Duodenal mucosa (tissue), 2 donors: ENCODE data around the gene EIF4E.
"Not testable (repeated sequence)": the region's sequence is repeated elsewhere in the genome, so short reads cannot be mapped to it uniquely, and the experiment has no call there.

ENCODE experiments used
- H3K27ac ChIP-seq: one replicate; pipeline ENCODE4 v1.7.0; 2013; ENCODE audit warnings: low read depth, low read length
- H3K27me3 ChIP-seq, 2 donors: one replicate each; pipeline ENCODE4 v1.7.0; 2013; ENCODE audit warnings: low read length in 2 of 2, control low read depth in 1 of 2; ENCODE audit not compliant: insufficient read depth in 2 of 2, control insufficient read depth in 1 of 2
- H3K36me3 ChIP-seq, 2 donors: one replicate each; pipeline ENCODE4 v1.7.0; 2013; ENCODE audit warnings: low read length in 2 of 2, control low read depth in 1 of 2; ENCODE audit not compliant: insufficient read depth in 2 of 2, control insufficient read depth in 1 of 2
- H3K4me1 ChIP-seq, 2 donors: one replicate each; pipeline ENCODE4 v1.7.0; 2013; ENCODE audit warnings: low read length in 2 of 2, control low read depth in 1 of 2; ENCODE audit not compliant: insufficient read depth in 2 of 2, control insufficient read depth in 1 of 2
- H3K4me3 ChIP-seq, 2 donors: one replicate each; pipeline ENCODE4 v1.7.0; 2013; ENCODE audit warnings: low read length in 2 of 2, low read depth in 1 of 2
- H3K9ac ChIP-seq, 2 donors: one replicate each; pipeline ENCODE4 v1.7.0; 2013; ENCODE audit warnings: low read length in 2 of 2, low read depth in 1 of 2
- H3K9me3 ChIP-seq, 2 donors: one replicate each; pipeline ENCODE4 v1.7.0; 2013; ENCODE audit warnings: low read length in 2 of 2, control low read depth in 1 of 2; ENCODE audit not compliant: control insufficient read depth in 1 of 2

Gene EIF4E

DNA sequence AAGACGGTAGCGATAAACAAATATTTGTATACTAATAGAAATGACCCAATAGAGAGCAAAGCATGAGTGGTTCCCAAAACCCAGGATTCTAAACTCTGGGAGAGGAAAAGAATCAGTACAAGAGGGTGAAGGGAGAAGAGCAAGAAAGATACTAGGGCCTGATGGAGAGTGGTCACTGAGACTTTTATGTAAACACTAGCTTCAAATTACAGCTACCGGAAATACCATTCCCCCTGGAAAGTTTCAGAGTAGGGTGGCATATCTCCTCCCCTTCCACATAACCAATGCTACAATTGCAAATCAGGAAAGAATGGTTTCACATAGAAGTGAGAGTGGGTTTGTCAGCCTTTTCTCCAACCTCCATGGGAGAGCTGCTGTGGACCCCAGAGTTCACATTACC, 77.1 kb downstream of the EIF4E start:
- no peaks in the 10 kb centered on the region for H3K36me3 ChIP-seq
- H3K4me3 ChIP-seq: no peak overlapping the region
- no peaks in the 10 kb centered on the region for H3K4me1 ChIP-seq
- H3K9ac ChIP-seq: no peak overlapping the region
- no peaks in the 10 kb centered on the region for H3K27me3 ChIP-seq
- no peak overlapping the region for H3K27ac ChIP-seq
- H3K9me3 ChIP-seq: no peaks in the 10 kb centered on the region

DNA sequence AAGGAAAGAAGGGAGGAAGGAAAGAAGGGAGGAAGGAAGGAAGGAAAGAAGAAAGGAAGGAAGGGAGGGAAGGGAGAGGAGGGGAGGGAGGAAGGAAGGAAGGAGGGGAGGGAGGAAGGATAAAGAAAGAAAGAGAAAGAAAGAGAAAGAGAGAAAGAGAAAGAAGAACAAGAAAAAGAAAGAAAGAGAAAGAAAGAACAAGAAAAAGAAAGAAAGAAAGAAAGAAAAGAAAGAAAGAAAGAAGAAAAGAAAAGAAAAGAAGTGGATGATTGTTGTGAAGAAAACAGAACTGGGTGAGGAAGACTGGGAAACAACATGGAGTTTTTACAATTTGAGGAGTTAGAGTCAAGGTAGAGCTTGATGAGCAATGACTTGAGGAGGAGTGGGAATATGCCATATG, 78.0 kb downstream of the EIF4E start:
- no peak overlapping the region for H3K27ac ChIP-seq
- H3K4me1 ChIP-seq: no peaks in the 10 kb centered on the region
- H3K36me3 ChIP-seq: no peaks in the 10 kb centered on the region
- H3K9ac ChIP-seq: no peak overlapping the region
- H3K4me3 ChIP-seq: no peak overlapping the region
- no peaks in the 10 kb centered on the region for H3K9me3 ChIP-seq
- H3K27me3 ChIP-seq: no peaks in the 10 kb centered on the region

DNA sequence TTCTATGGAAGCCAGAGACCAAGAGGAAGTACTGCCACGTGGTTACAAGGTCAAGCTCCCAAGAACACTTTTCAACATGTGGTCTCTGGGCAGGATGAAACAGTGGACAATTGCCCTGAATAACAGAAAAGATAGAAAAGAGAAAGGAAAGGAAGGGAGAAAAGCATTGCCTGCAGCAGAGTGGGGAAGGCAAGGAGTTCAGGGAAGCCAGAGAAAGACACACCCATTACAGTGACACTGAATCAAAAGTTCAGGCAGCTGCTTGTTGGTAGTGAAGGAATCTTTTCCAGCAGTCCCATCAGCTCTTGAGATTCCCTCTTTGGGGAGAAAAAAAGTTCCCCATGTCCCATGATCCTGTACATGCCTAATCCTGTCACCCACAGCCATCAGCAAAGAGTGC, 80.5 kb downstream of the EIF4E start:
- Histone ChIP-seq H3K27me3 (no peaks in the 10 kb centered on the region), H3K4me1 (no peaks in the 10 kb centered on the region), H3K36me3 (no peaks in the 10 kb centered on the region), H3K9ac (no peak overlapping the region), H3K9me3 (peaks cover 0 to 3% of the 10 kb centered on the region in 2 donors), H3K4me3 (no peak overlapping the region), H3K27ac (no peak overlapping the region)

DNA sequence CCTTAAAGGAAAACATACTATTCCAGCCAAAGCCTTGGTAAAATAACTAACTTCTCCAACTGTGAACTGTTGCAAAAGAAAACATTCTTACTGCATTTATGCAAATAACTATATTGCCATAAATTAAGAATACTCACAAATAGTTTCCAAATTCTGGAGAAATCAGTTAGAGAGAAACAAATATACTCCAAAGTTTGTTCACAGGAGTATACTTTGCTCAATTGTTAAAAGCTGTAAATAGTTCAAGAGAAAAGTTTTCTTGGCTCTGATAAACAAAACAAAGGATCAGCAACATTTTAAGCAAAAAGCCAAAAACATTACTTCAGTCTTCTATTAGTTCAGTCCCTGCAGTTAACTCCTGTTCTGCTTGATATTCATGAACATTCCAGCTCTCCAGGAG, 83.0 kb downstream of the EIF4E start:
- no peaks in the 10 kb centered on the region for H3K36me3 ChIP-seq
- H3K9me3 ChIP-seq: peaks cover 0 to 3% of the 10 kb centered on the region in 2 donors
- no peaks in the 10 kb centered on the region for H3K27me3 ChIP-seq
- H3K27ac ChIP-seq: no peak overlapping the region
- no peaks in the 10 kb centered on the region for H3K4me1 ChIP-seq
- no peak overlapping the region for H3K9ac ChIP-seq
- no peak overlapping the region for H3K4me3 ChIP-seq

DNA sequence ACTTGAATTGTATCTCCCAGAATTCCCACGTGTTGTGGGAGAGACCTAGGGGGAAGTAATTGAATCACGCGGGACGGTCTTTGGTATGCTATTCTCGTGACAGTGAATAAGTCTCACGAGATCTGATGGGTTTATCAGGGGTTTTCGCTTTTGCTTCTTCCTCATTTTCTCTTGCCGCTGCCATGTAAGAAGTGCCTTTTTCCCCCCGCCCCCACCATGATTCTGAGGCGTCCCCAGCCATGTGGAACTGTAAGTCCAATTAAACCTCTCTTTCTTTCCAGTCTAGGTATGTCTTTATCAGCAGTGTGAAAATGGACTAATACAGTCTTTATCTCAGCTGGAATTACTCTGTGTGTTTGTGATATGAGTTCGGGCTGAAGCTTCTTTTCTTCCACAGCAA, 86.0 kb downstream of the EIF4E start:
- H3K9ac ChIP-seq, H3K27me3 ChIP-seq, H3K36me3 ChIP-seq, H3K9me3 ChIP-seq, H3K4me3 ChIP-seq, H3K4me1 ChIP-seq, H3K27ac ChIP-seq: not testable (repeated sequence)

DNA sequence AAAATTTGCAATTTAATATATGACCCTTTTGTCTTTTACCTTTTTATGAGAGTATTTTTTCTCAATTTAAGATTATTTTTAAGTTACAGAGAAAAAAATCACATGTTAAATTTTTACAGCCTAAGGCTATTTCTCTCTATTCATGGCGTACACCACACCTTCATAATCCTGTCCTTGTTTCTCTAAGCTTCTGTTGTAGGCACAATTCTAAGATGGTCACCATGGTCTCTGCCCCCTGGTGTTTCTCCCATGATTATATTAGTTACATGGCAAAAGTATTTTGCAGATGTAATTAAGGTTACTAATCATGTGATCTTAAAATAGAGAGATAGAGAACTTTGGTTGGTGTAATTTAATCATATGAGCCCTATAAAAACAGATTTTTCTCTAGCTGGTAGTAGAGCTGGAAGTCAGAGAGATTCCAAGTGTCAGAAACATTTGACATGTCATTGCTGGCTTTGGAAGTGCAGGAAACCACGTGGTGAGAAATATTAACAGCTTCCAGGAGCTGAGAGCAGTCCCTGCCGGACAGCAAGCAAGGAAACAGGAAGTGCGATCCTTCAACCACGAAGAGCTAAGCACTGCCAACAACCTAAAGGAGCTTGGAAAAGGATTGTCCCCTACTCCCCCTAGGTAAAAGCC, 89.8 kb downstream of the EIF4E start:
- Histone ChIP-seq H3K4me3 (no peak overlapping the region), H3K27ac (no peak overlapping the region), H3K36me3 (no peaks in the 10 kb centered on the region), H3K4me1 (no peaks in the 10 kb centered on the region), H3K27me3 (no peaks in the 10 kb centered on the region), H3K9ac (no peak overlapping the region), H3K9me3 (no peaks in the 10 kb centered on the region)

DNA sequence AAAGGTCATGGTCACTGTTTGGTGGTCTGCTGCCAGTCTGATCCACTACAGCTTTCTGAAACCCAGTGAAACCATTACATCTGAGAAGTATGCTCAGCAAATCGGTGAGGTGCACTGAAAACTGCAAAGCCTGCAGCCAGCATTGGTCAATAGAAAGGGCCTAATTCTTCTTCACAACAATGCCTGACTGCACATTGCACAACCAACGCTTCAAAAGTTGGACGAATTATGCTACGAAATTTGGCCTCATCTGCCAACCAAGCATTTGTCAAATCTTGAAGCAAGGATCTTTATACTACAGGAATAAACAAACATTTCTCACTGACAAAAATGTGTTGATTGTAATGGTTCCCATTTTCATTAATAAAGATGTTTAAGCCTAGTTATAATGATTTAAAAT, 90.4 kb downstream of the EIF4E start:
- H3K9me3 ChIP-seq: no peaks in the 10 kb centered on the region

DNA sequence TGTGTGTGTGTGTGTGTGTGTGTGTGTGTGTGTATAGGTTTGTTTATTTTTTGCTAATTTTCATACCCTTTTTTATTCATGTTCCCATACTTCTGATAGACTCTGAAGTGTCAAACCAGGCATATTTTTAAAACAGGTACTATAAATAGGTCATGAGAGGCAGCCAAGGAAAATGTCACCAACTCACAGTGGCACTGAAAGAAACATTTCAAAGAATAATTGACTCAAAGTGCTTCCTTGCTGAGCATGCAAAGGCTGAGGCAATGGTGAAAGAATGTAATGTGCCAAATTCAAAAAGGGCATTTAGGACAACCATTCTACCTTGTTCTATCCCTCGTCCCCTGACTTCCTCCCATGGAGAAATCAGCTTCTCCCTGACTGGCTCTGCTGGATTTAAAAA, 95.5 kb downstream of the EIF4E start:
- no peak overlapping the region for H3K27ac ChIP-seq
- H3K36me3 ChIP-seq: no peaks in the 10 kb centered on the region
- H3K9me3 ChIP-seq: no peaks in the 10 kb centered on the region
- no peaks in the 10 kb centered on the region for H3K4me1 ChIP-seq
- H3K27me3 ChIP-seq: no peaks in the 10 kb centered on the region
- no peak overlapping the region for H3K9ac ChIP-seq
- no peak overlapping the region for H3K4me3 ChIP-seq

More for the DNA sequence above, 90.4 kb downstream of the EIF4E start:
- no peak overlapping the region for H3K27ac ChIP-seq
- H3K4me3 ChIP-seq: no peak overlapping the region
- H3K27me3 ChIP-seq: no peaks in the 10 kb centered on the region
- H3K36me3 ChIP-seq: no peaks in the 10 kb centered on the region
- H3K9ac ChIP-seq: no peak overlapping the region
- no peaks in the 10 kb centered on the region for H3K4me1 ChIP-seq

DNA sequence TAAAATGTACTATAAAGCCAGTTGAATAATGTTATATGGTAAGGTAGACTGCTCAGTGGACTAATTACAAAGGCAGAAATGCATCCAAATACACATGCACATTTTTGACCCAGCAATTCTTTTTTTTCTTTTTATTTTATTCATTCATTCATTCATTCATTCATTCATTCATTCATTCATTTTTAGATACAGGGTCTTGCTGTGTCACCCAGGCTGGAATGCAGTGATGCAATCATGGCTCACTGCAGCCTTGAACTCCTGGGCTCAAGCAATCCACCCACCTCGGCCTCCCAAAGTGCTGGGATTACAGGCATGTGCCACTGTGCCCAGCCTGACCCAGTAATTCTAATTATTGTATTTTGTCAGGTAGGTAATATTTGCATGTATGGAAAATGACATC, 97.9 kb downstream of the EIF4E start:
- H3K9ac ChIP-seq, H3K9me3 ChIP-seq, H3K4me3 ChIP-seq, H3K4me1 ChIP-seq, H3K27me3 ChIP-seq, H3K36me3 ChIP-seq, H3K27ac ChIP-seq: not testable (repeated sequence)
